Stimulated activated CD4-positive, alpha-beta T cell treated with anti-CD3 and anti-CD28 coated beads, Interleukin-15, amount 100 ng/mL, for 24 hours (primary cell): Measurements from ENCODE around the gene GIMAP2.
"Not testable (repeated sequence)": the region's sequence is repeated elsewhere in the genome, so short reads cannot be mapped to it uniquely, and the experiment has no call there.

Experiments used
- DNase-seq: peaks from one replicate; pipeline ENCODE4 v3.0.0-alpha.2; 2020

The GIMAP2 gene

DNA sequence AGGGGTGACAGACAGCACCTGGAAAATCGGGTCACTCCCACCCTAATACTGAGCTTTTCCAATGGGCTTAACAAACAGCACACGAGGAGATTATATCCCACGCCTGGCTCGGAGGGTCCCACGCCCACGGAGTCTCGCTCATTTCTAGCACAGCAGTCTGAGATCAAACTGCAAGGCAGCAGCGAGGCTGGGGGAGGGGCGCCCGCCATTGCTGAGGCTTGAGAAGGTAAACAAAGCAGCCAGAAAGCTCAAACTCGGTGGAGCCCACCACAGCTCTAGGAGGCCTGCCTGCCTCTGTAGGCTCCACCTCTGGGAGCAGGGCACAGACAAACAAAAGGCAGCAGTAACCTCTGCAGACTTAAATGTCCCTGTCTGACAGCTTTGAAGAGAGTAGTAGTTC lies 6.9 kb upstream of the GIMAP2 start:
- peak; percentile 70 for DNase-seq

DNA sequence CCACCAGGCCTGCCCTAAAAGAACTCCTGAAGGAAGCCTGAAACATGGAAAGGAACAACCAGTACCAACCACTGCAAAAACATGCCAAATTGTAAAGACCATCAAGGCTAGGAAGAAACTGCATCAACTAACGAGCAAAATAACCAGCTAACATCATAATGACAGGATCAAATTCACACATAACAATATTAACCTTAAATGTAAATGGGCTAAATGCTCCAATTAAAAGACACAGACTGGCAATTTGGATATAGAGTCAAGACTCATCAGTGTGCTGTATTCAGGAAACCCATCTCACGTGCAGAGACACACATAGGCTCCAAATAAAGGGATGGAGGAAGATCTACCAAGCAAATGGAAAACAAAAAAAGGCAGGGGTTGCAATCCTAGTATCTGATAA lies 5.1 kb upstream of the GIMAP2 start:
- DNase-seq = not testable (repeated sequence)

DNA sequence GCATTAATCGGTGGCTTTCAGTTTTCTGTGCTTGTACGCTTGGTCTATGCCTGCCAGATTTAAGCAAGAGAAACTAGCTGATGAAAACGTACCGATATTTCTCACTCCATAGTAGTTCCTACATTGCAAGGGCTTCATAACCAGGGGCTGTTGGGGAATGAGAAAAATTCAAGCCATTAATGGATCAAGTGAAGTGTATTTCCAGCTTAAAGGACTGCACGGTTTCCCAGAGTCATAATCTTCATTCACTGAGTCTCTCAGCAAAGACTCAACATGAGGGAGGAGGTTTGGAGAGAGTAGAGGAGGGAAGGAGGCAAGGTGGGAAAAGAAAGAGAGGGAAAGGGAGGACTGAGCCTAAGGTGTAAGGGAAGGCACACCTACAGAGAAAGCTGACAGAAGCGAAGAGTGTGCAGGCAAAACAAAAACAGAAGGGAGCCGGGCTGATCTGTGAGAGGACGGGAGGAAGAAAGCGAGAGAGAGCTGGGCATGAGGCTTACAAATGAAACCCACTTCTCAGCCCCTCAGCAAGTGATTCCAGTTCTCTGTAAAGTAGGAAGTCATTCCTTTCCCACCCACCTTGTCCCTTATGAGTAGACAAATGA lies 625 bp downstream of the GIMAP2 start:
- DNase-seq = no peak

DNA sequence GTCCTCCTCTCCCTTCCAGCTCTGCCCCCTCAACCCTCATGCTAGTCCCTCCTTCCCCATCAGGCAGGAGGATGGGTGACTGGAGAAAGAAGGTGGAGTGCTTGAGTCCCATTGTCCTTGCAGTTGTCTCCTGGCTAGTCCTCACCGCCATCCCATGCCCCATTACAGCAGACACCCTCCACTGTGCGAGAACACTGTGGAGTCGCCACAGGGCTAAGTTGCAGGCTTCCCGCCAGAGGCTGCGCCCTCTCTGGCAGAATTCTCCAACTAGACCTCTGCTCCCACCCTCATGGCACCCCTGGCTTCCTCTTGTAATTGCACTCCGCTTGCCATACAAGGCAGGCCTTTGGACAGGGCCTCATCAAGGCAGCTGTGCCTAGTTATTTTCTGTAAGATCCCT lies 3.1 kb downstream of the GIMAP2 start:
- DNase-seq = no peak

DNA sequence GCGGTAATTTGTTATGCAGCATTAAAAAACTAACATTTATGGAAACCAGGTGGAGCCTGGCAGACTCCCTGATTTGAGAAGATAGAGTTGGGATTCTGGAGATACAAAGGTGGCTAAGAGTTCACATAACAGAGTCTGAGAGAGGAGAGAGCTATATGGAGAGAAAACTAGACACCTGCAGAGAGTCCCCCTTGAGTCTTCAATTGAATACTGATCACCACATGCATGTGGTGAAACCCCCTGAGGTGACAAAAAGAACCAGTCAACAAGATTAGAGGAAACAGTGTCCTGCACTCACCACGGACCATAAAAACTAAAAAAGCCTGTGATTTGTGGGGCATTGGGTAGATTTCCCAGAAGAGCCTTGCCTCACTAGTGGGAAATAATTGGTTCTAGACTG lies 10.1 kb downstream of the GIMAP2 start:
- DNase-seq = no peak

DNA sequence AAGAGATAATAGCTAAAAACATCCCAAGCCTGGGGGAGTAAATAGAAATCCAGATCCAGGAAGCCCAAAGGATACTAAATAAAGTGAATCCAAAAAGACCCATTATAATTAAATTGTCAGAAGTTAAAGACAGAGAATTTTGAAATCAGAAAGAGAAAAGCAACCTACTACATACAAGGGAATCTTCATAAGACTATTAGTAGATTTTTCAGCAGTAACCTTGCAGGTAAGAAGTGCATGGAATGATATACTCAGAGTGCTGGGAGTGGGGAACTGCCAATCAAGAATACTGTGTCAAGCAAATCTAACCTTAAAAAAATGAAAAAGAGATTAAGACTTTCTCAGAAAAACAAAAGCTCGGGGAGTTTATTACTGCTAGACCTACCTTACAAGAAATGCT lies 17.7 kb downstream of the GIMAP2 start:
- DNase-seq = no peak

DNA sequence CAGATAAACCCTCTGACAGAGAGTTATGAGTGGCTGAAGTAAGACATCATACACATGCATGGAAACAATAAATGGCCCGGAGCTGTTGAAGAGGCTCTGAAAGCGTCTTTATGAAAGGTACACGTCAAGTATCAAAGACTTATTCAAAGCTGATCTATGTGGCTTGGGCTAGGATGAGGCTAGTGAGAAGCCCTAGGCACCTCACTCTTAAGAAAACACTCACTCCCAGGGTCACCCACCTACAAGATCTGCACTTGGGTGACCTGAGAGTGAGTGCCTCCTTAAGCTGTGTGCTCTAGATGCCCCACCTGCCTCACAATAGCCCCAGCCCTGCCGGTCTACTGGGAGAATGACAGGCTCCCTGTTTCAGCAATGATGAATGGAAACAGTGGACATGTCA lies 29.8 kb downstream of the GIMAP2 start:
- DNase-seq = peak; percentile 55

DNA sequence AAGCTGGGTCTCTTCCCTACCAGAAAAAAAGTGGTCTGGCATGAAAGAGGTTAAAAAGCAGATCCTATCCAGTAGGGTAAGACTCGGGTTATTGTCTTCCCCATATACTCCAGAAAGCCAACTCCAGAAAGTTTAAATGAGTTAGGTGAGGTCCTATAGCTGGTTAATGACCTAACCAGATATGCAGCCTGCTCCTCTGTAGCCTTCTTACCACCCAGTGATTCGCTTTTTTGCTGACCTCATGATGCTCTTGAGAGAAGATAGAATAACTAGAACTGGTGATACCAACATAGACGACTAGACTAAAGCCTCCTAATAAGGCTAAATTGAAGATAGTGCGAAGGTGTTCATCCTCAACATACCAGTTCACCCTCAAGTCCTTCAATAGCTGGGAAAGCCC lies 30.2 kb downstream of the GIMAP2 start:
- DNase-seq = no peak

DNA sequence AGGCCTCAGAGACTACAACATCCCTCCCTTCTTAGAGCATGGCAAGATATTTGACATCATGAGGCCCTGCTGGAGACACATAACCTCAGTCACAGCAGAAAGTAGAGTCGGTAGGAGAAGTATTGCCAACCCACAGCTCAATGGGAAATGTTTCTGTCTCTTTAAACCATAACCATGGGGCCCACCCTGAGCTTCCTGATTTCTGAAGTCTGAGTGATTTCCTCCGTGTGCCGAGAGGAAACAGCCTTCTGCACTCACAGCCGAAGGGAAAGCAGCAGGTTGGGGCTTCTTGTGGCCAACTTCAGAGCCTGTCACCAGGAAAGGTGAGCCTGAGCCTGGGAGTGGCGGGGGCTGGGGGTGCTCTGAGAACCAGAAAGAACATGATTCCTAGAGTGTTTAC lies 30.9 kb downstream of the GIMAP2 start, which contains the start of gene GIMAP1:
GIMAP1 (plus strand) TSS at position 246 of the 400 bp plus-strand sequence. CDS start 2,435 bp downstream, outside the sequence.
- peak; percentile 71 for DNase-seq

DNA sequence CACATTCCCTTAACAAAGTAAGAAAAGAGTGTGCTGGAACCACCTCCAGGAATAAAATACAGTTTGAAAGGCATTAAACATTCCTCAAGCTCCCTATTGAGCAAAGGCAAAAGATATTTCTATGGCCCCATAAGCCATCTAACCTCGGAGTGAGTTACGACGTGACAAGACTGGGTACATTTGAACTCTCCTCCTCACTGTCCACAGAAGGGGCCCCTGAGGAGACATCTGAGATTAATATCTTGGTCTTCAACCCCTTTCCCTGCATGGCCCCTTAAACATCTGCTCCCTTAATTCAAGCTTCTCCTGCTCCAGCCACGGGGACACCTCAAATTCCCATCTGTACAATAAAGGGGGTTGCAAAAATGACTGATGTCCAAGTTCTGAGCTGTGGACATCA lies 31.4 kb downstream of the GIMAP2 start:
- DNase-seq = no peak

DNA sequence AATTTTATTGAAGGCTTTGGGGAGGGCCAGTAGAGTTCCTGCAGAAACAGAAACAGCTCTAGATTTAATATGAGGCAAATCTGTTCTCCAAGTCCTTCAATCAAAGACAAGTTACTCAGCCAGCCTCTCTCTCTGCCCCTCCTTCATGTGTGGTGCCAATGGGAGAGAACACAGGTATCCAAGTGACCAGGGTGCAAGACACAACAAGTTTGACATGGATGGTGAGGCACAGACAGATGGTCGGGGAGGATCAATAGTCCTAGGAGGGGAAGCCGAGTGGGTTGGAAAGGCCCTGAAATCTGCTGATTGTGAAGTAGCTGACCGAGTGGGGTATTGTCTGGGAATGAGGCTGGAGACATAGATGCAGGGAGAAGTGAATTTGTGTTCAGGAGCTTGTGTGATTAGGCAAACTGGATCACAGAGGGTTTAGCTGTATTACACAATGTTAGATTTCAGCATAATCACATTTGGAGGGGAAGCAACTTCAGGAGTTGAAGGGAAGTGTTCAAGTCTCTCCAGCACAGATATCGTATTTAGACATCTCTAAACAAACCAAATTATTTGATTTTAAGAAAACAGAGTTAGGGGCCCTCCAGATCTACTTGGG lies 32.4 kb downstream of the GIMAP2 start:
- no peak for DNase-seq

DNA sequence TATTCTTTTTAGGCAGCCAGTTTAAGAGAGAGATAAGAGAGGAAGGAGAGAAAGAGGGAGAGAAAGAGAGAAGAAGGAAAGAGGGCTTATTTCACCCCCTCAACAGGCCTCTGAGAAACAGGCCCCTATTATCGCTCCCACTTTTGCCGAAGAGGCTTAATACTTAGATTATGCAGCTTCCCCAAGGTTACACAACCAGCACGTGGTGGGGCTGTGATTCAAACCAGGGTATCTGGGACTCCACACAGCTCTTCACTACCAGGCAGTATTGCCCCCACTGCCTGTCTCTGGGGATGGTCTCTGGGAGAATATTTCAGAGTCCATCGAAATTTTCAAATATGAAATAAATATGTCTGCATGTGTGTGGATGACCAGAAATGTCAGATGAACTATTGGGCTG lies 33.9 kb downstream of the GIMAP2 start:
- no peak for DNase-seq

DNA sequence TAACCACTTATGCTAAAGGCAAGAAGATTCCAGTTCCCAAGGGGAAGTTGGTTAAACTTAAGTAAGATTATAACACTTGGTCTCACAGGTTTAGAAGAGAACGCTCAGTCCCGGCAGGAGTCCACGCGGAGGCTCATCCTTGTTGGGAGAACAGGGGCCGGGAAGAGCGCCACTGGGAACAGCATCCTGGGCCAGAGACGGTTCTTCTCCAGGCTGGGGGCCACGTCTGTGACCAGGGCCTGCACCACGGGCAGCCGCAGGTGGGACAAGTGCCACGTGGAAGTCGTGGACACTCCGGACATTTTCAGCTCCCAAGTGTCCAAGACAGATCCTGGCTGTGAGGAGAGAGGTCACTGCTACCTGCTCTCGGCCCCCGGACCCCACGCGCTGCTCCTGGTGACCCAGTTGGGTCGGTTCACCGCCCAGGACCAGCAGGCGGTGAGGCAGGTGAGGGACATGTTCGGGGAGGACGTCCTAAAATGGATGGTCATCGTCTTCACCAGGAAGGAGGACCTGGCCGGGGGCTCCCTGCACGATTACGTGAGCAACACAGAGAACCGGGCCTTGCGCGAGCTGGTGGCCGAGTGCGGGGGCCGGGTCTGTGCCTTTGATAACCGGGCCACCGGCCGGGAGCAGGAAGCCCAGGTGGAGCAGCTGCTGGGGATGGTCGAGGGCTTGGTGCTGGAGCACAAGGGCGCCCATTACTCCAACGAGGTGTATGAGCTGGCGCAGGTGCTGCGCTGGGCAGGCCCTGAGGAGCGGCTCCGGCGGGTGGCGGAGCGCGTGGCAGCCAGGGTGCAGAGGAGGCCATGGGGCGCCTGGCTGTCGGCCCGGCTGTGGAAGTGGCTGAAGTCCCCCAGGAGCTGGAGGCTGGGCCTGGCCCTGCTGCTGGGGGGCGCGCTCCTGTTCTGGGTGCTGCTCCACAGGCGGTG lies 34.7 kb downstream of the GIMAP2 start:
- no peak for DNase-seq

DNA sequence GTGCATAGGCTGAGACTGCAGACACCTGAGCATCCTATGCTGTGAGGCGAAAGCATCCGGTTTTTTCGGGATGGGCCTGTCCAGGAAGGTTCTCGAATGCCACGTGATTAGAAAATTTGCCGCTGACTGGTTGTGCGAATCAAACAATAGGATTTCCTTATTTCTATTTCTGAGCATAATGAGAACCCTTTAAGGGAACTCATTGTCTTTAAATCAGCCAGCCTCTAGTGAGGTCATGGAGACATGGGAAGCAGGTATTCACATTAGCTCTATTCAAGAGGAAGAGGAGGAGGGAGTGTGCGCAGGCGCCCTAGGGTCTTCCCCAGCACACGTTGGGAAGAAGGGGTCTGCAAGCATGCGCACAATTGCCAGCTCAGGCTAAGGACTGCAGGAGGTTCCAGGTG lies 36.5 kb downstream of the GIMAP2 start:
- no peak for DNase-seq

DNA sequence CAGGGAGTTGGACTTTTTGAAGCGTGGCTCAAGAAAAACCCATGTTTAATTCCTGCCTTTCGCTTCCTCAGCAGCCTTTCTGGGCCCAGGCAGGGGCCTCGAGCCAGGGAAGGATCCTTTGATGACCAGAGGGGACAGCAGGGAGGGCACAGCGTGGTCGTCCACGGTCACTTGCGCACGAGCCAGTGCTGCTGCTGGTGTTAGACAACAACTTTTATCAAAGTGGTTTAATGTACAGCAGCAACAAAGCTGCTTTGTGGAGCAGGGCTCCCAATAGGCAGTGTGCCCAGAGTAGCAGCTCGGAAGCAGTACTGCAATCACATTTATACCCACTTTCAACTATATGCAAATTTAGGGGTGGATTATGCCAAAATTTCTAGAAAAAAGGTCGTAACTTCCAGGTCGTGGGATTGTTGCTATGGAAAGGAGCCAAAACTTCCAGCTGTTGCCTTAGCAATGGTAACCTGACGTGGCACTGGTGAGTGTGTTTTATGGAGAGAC lies 37.0 kb downstream of the GIMAP2 start:
- no peak for DNase-seq

DNA sequence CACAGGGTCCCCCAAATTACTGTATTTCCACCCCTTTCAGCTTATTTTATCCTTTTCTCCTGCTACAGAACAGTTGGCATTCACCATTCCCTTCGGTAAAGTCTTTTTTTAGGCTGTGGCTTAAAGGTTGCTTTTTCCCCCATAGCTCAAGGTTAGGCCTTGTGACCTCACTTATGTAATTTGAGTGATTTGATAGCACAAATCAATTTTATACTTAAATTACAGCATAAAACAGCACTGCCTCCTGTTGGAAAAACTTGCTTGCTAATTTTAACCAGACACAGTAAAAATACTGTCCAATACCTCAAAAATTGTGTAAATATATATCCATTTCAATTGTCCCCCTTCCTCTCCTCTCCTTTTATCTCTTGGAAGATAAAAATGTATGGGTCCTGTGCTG lies 38.0 kb downstream of the GIMAP2 start:
- no peak for DNase-seq

DNA sequence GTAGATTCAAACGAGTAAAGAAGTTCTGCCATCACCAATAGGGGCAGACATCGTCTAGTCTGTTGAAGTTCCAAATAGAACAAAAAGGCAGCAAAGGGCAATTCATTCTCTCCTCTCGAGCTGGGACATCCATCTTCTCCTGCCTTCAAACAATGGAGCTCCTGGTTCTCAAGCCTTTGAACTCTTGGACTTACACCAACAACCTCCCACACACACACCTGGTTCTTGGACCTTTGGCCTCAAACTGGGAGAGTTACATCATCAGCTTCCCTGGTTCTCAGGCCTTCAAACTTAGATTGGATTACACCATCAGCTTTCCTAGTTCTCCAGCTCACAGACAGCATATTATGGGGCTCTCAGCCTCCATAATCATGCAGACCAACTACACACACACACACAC lies 41.9 kb downstream of the GIMAP2 start:
- DNase-seq = no peak

DNA sequence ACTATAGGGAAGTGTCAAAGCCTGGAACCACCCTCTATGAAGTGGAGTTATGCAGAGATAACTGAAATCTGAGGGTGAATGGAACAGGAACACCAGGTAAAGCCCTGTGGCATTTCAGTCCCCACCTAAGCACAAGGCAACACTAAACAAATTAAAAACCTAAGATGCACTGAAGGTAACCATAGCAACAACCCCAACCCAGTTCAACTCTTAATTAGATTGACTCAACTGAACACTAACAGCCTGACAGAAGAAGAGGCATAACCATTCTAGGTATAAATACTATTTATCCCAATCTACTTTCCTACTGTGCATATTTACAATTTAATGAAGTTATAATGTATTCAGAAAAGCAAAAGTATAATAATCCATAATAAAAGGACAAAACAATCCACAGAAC lies 42.5 kb downstream of the GIMAP2 start:
- no peak for DNase-seq

DNA sequence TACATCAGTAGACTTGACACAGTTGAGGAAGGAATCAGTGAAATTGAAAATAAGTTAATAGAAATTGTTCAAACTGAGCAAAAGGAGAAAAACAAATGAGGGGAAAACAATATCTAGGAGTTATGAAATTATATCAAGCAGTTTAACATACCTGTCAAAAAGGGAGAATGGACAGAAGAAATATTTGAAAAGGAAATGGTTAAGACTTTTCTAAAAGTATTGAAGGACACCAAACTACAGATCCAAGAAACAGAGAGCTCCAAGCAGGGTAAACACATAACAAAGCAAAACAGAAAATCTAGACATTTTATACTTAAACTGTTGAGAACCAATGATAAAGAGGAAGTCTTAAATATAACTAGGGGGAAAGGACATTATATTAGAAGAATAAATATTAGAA lies 43.1 kb downstream of the GIMAP2 start:
- no peak for DNase-seq

DNA sequence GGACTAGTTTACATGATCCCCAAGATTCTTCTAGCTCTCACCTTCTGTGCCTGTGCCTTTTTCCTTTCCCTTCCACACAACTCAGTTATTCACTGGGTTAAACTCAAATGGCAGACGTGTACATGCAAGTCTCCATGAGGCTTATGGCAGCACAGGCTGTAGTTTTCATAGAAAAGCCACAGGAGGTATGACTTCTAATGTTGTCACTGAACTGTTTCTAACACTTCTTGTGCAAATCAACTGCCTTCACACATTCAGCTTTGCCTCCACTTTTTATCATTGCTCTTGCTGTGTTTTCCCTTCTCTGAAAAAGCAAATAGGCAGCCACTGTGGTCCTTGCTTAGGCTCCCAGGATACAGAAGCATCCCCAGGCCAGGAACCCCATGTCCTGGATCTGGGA lies 46.4 kb downstream of the GIMAP2 start:
- DNase-seq = no peak

DNA sequence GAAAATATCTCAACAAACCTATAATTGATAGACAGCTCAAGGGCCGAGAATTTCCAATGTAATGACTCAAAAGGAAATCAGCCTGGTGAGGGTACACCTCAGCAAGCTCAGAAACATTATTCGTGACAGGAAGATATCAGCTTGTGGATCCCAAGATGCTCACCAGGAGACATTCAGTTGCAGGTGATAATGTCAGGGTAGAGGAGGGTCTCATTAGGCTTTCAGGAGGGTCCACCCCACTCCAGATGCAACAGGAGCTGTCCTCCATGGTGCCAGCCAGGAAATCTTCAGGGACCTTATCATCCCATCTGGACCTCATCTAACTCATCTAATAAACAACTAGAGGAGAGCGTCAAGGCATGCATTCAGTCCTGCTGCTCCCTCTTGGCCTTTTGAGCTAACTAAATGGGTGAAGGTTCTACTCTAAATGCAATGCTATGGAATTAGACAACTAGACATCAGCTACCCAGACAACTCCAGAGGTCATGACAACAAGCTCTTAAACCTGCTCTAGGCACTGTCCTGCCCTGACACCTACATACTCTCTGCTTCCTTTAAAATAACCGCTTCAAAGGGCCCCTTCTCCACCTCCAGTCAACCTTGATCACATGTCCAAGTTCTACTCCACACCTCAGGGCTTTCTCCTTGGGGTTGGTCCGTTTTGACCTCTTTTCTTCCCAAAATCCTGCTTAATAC lies 47.4 kb downstream of the GIMAP2 start:
- DNase-seq = no peak

DNA sequence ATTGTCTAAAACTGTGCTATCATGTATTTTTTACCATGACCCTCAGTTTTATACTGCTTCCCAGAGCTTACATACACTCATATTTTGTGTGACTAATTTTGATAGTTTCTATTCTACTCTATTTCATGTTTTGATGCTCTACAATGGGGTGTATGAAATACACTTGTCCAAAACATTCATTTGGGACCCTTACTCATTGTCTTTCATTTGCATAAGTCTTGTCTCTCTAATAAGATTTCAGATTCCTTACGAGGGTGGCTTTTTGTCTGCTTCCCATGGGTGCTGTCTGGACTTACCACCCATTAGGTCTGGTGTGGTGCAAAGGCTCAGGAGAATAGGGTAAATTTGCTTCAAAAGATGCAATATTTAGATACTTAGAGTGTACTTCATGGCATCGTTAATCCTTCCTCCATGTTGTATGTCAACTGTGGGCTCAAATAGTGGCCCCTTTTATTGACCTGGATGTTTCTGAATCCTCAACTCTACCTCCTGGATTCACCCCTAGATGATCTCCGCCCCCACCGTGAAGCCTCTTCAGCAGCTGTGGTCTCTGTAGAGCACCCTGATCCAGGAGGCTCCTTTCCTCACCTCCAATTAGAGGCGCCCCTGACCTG lies 48.1 kb downstream of the GIMAP2 start:
- no peak for DNase-seq

DNA sequence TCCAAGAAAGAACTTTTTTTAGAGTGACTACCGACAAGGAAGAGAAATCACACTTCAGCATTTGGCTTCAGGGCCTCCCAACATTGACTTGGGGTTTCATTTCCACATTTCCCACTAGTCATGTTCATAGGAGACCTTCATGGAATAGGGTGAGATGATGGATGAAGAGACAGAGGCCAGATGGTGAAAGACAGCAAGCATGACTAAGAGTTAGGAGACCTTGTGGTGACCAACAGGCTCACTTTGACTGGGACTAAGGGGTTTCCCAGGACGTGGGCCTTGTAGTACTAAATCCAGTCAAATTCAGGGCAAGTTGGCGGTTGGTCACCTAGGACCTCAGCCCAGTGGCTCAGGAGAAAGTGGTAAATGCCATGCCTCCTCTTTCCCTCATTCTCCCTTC lies 48.7 kb downstream of the GIMAP2 start:
- peak; percentile 61 for DNase-seq
